ENCODE measurements around the gene SH3BP2. TPM values are rescaled to one million over a fixed set of nuclear protein-coding genes. Genes with fewer than 3 reads are reported as not detected.

The SH3BP2 gene
- total RNA-seq, 1 experiment from 2014 or later: 17.4 TPM

DNA sequence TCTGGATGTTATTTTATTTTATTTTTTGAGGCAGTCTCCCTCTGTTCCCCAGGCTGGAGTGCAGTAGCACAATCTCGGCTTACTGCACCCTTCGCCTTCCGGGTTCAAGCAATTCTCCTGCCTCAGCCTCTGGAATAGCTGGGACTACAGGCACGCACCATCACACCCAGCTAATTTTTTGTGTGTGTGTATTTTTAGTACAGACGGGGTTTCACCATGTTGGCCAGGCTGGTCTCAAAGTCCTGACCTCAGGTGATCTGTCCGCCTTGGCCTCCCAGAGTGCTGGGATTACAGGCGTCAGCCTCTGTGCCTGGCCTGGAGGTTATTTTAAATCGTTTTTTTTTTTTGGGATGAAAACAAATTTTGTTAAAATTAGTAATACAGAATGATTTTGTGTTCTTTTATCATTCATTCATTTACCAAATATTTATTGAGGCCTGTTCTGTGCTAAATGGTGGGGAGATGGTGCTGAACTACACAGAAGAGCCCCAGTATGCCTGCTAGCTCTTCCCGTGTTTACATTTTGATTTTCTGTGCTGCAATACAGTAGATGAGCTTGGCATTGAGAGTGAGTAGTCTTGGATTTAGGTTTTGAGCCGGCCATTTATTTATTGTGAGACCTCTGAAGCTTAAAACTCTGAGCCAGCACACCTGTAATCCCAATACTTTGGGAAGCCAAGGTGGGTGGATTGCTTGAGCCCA lies 73.4 kb downstream of the SH3BP2 start:
- CTCF ChIA-PET: no interaction called here

DNA sequence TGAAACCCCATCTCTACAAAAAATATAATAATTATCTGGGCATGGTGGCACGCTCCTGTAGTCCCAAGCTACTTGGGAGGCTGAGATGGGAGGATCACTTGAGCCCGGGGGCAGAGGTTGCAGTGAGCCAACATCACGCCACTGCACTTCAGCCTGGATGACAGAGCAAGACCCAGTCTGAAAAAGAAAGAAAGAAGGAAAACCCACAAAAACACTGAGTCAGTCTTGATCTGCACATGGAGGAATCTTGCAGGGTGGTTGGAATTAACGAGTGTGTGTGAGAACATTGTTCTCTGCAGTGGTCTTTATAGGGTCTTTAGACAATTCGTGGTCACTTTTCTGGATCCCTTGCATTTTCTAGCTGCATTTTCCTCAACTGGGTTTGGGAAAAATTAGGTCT lies 74.0 kb downstream of the SH3BP2 start:
- ChIA-PET POLR2A (ENCODE audit: unreplicated experiment) (no interaction called here), CTCF (no interaction called here)
- H3K4me3 ChIP-seq (ENCODE audit: low read length): no peak overlapping the region
- H3K36me3 ChIP-seq (ENCODE audit: low read depth, low read length): no peaks in the 10 kb centered on the region
- TF ChIP-seq, protein P1, sequence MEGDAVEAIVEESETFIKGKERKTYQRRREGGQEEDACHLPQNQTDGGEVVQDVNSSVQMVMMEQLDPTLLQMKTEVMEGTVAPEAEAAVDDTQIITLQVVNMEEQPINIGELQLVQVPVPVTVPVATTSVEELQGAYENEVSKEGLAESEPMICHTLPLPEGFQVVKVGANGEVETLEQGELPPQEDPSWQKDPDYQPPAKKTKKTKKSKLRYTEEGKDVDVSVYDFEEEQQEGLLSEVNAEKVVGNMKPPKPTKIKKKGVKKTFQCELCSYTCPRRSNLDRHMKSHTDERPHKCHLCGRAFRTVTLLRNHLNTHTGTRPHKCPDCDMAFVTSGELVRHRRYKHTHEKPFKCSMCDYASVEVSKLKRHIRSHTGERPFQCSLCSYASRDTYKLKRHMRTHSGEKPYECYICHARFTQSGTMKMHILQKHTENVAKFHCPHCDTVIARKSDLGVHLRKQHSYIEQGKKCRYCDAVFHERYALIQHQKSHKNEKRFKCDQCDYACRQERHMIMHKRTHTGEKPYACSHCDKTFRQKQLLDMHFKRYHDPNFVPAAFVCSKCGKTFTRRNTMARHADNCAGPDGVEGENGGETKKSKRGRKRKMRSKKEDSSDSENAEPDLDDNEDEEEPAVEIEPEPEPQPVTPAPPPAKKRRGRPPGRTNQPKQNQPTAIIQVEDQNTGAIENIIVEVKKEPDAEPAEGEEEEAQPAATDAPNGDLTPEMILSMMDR (conservative IDR thresholded peaks at IDR 0.05; ENCODE audit: low read depth, low read length): no peak
- TF ChIP-seq EZH2phosphoT487 (IDR thresholded peaks at IDR 0.05; ENCODE audit: borderline replicate concordance, low read length) (no peak), EZH2 (IDR thresholded peaks at IDR 0.05; ENCODE audit: low read length, unreplicated experiment) (no peak)
- H3K4me2 ChIP-seq (ENCODE audit: low read length): no peak overlapping the region
- no peaks in the 10 kb centered on the region for H3K9me2 ChIP-seq (replicated peaks; ENCODE audit: low read length)
- 0 out of 2 replicates have a peak, but pooled peaks cover 3% of the 10 kb centered on the region for H4K20me1 ChIP-seq (ENCODE audit: low read length)
- peaks cover 15% of the 10 kb centered on the region for H3K4me1 ChIP-seq (ENCODE audit: insufficient read depth, low read length)
- no peak overlapping the region for H2AFZ ChIP-seq (ENCODE audit: low read length)
- H3K9ac ChIP-seq (ENCODE audit: low read length): no peak overlapping the region
- ATAC-seq (no peak), DNase-seq (no peak)
- H3K27ac ChIP-seq (ENCODE audit: low read length): no peak overlapping the region
- H3K27me3 ChIP-seq (ENCODE audit: low read length): no peaks in the 10 kb centered on the region
- H3K79me2 ChIP-seq (ENCODE audit: low read length): peaks cover 83% of the 10 kb centered on the region
- intact Hi-C loops (cut with micrococcal nuclease): no loop called here
- H3F3A ChIP-seq (ENCODE audit: low read length, unreplicated experiment): peaks cover 3% of the 10 kb centered on the region
- BruUV-seq (replicated peaks): no TSS peak
- no peaks in the 10 kb centered on the region for H3K9me3 ChIP-seq (ENCODE audit: low read length)

More for the DNA sequence above, 73.4 kb downstream of the SH3BP2 start:
- H3K9me2 ChIP-seq (replicated peaks; ENCODE audit: low read length): no peaks in the 10 kb centered on the region
- H3F3A ChIP-seq (ENCODE audit: low read length, unreplicated experiment): peaks cover 3% of the 10 kb centered on the region
- no peak overlapping the region for H2AFZ ChIP-seq (ENCODE audit: low read length)
- no peak overlapping the region for H3K4me2 ChIP-seq (ENCODE audit: low read length)
- peaks cover 12% of the 10 kb centered on the region for H3K4me1 ChIP-seq (ENCODE audit: insufficient read depth, low read length)
- BruUV-seq (replicated peaks): no TSS peak
- 0 out of 2 replicates have a peak, but pooled peaks cover 4% of the 10 kb centered on the region for H4K20me1 ChIP-seq (ENCODE audit: low read length)
- peaks cover 83% of the 10 kb centered on the region for H3K79me2 ChIP-seq (ENCODE audit: low read length)
- H3K36me3 ChIP-seq (ENCODE audit: low read depth, low read length): no peaks in the 10 kb centered on the region
- no peak for TF ChIP-seq EZH2phosphoT487 (IDR thresholded peaks at IDR 0.05; ENCODE audit: borderline replicate concordance, low read length)
- TF ChIP-seq, protein P1 (conservative IDR thresholded peaks at IDR 0.05; ENCODE audit: low read depth, low read length): no peak
- TF ChIP-seq EZH2 (IDR thresholded peaks at IDR 0.05; ENCODE audit: low read length, unreplicated experiment): no peak
- POLR2A ChIA-PET (ENCODE audit: unreplicated experiment): interaction anchor here (0.6 kb wide), 1 partner anchor 74 kb away, joined by 4 read pairs; the partner anchor contains the start of gene SH3BP2
- no peaks in the 10 kb centered on the region for H3K9me3 ChIP-seq (ENCODE audit: low read length)
- no peak overlapping the region for H3K27ac ChIP-seq (ENCODE audit: low read length)
- intact Hi-C loops (cut with micrococcal nuclease): no loop called here
- H3K4me3 ChIP-seq (ENCODE audit: low read length): no peak overlapping the region
- no peak for ATAC-seq
- H3K9ac ChIP-seq (ENCODE audit: low read length): no peak overlapping the region
- H3K27me3 ChIP-seq (ENCODE audit: low read length): no peaks in the 10 kb centered on the region
- DNase-seq: no peak

Data from PC-3 (cell line).